Posterior vena cava (tissue), 2 donors: ENCODE measurements around the gene HAND1. TPM values are rescaled to one million over a fixed set of nuclear protein-coding genes. Genes with fewer than 3 reads are reported as not detected.

Source experiments
- DNase-seq: peaks from one replicate; pipeline ENCODE4 v3.0.0-alpha.2; 2020; ENCODE audit warnings: low spot score
- intact Hi-C, 2 donors: fragments of 100-400 bp; cut with DNase I; formaldehyde crosslinking; loops; one replicate each; pipeline versions ENCODE4 v1.14.1 to v1.14.2; 2022 to 2023
- total RNA-seq, 2 donors: library from RNA; stranded (reverse); fragmentation: NEBNext Ultra II Directional; extraction: Animal tissue kit (Norgen Biotek cat#: 25700); gene quantifications; one replicate each; pipeline ENCODE4 v1.2.1, GENCODE V29; 2021
- donor health status: DM: yes; HTN: yes; CAD: no.
- donor health status: DM: yes; HTN: yes; CAD: no.

Gene HAND1
- total RNA-seq, 2 donors from 2014 or later: not detected

DNA sequence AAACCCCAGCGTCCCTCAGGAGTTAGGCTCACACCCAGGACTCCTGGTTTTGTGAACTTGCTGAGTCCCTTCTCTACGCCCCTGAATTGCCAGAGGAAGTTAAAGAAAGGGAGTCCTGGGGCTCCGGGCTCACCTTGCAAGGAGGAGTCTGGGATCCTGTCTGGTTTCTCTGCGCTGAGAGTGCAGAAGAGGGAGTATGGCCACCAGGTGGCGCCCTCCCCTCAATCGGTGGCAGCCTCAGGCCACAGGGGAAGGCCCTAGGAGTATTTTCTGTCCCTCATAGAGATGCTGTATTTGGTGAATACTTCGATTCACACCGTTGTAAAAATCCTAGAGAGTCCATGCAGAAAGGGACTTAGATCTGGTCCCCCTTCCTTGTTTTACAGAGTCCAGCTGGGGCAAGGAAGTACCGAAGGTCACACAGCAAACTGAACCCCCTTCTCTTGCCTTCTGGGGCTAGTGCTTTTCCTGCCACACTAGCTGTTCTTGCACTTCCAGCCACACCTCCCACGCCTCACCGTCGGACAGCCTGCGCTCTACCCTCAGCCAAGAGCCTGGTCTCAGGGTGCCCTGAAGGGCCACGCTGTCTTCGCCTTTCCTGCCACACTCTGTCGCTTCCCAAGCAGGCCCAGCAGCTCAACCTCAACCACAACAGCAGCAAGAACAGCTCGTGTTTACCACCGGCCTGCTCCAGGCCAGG lies 10.2 kb downstream of the HAND1 start:
- intact Hi-C loops: loop anchor here (2.0 to 5.0 kb wide), 2 partner anchors 139 to 143 kb away; no protein-coding TSS in a partner anchor

GRCh38 chr5:154466671-154467070 lies 11.4 kb downstream of the HAND1 start:
- DNase-seq: no peak
- intact Hi-C loops: loop anchor here (2.0 to 5.0 kb wide), 2 partner anchors 141 to 144 kb away; no protein-coding TSS in a partner anchor

More for the DNA sequence above, 10.2 kb downstream of the HAND1 start:
- DNase-seq: peak; percentile 95

GRCh38 chr5:154466147-154466546 lies 11.9 kb downstream of the HAND1 start:
- DNase-seq: no peak
- intact Hi-C loops: loop anchor here (2.0 to 5.0 kb wide), 2 partner anchors 141 to 145 kb away; no protein-coding TSS in a partner anchor

DNA sequence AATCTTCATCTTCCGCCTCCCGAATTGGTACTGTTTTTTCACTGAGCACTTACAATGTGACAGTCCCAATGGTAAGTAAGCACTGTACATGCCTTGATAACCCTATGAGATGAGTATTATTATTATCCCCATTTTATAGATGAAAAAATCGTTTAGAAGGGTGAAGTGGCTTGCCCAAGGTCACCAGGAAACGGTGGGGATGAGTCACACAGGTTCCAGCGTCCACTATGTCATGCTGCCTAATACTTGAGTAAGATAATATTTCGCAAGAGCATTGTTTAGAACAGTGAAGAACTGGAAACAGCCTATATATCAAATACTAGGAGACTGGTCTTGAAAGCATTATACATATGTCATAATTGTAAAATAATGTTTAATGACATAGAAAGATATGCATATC lies 12.9 kb downstream of the HAND1 start:
- intact Hi-C loops: loop anchor here in 1 of 2 donors (5.0 kb wide), 1 partner anchor 142 kb away; no protein-coding TSS in a partner anchor
- no peak for DNase-seq

DNA sequence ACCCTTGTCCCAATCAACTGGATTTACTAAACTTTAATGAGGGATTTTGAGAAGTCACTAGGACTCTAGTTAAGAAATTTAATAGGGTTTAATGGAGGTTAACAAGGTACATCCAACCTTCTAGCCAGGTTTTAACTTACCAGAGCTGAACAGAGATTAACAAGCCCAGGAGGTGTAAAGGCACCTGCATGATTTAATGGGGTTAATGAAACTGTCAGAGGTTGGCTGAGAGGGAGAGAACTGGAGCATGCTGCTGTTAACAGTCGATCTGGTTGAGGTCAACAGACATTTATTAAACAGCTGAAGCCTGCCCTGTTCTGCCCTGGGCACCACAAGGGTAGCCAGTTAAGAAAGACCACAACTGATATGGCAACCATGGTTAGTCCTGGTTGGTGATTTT lies 13.6 kb downstream of the HAND1 start:
- intact Hi-C loops: no loop called here
- peak; percentile 15 for DNase-seq

DNA sequence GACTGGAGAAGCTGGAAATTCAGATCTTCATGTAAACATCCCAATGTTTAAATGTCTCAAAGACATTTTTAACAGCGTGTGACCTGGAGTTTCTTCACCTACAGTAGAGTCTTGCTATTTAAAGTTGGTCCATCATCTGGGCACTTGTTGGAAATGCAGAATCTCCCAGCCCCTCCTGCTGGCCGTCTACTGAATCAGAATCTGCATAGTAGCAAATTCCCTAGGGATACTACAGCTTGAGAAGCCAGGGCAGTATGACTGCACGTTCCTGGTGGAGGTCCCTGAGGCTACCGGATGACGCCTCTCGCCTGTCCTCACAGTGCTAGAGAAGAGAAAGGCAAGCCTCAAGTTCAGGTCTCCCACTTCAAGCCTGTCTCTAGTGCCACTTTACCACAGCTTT lies 16.5 kb downstream of the HAND1 start:
- intact Hi-C loops: no loop called here
- peak; percentile 25 for DNase-seq

GRCh38 chr5:154460172-154460571 lies 17.9 kb downstream of the HAND1 start:
- intact Hi-C loops: no loop called here
- DNase-seq: peak; percentile 44

GRCh38 chr5:154459015-154459414 lies 19.0 kb downstream of the HAND1 start:
- intact Hi-C loops: no loop called here
- no peak for DNase-seq

DNA sequence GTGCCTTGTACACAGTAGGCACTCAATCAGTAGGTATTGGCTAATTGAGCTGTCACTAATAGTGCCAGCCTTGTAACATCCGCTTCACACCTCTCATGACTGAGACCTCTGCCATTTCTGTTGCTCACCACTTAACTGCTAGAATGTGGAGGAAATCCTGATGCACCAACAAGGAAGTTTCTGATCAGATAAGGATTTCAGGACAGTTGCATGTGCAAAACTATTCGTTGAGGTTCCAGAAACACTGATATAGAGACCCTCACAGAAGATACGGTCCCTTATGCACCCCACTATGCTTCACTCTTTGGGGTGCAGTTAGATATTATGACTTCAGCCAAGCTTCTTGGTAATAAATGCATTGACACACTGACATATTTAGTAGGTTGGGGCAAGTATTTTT lies 21.5 kb downstream of the HAND1 start:
- intact Hi-C loops: no loop called here
- no peak for DNase-seq

DNA sequence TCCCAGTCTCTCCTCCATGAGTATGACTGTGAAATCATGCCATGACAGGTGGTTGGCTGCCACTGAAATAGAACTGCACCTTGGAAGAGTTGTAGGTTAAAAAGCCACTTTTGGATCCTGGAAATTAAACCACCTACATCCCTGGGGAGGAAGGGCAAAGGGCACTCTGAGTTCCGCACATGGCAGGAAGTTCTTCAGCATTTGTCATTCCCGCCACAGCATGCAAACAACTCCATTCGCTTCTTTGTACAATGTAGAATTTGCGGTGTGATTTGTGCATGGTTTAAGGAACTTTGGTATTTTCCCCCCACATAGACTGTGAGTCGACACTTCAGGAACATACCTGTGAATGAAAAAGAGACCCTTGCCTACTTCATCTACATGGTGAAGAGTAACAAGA lies 22.4 kb downstream of the HAND1 start:
- intact Hi-C loops: no loop called here
- DNase-seq: no peak

- no peak for DNase-seq
- intact Hi-C loops: no loop called here
Measured at GRCh38 chr5:154451957-154452356, 26.1 kb downstream of the HAND1 start.

GRCh38 chr5:154449786-154450185 lies 28.2 kb downstream of the HAND1 start:
- intact Hi-C loops: no loop called here
- no peak for DNase-seq

- DNase-seq: no peak
- intact Hi-C loops: no loop called here
Measured at GRCh38 chr5:154447089-154447725, 30.8 kb downstream of the HAND1 start.

DNA sequence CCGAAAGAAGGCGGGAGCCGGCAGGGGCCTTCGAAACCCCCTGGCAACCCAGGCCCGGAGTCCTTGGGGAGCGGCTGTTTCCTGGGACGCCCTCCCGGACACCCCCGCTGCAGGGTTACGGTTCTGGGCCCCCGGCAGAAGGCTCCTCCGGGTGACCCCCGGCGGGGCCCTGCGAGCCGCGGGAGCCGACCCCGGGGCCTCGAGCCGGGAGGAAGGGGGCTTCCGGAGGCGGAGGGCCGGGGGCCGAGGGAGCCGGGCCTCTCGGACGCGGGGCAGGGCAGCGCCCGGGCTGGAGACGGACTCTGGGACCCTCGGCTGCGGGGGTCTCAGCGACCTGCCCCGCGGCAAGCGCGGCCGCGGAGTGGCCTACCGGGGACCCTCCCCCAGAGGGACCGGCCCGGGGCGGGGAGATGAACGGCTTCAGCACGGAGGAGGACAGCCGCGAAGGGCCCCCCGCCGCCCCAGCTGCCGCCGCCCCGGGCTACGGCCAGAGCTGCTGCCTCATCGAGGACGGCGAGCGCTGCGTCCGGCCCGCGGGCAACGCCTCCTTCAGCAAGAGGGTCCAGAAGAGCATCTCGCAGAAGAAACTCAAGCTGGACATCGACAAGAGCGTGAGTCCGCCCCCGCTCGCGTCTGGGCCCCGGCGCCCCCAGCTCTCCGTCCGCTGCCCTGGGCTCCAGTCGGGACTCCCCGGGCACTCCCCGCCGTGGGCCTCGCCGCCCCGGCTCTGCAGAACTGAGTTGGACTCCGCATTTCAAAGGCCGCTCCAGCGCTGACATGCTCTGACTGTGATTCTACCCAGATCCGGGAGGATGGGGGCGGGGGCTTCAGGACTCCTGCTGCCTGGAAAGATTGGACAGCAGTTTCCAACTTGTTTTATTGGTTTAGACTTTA lies 31.6 kb downstream of the HAND1 start:
- DNase-seq: peak; percentile 89
- intact Hi-C loops: no loop called here

DNA sequence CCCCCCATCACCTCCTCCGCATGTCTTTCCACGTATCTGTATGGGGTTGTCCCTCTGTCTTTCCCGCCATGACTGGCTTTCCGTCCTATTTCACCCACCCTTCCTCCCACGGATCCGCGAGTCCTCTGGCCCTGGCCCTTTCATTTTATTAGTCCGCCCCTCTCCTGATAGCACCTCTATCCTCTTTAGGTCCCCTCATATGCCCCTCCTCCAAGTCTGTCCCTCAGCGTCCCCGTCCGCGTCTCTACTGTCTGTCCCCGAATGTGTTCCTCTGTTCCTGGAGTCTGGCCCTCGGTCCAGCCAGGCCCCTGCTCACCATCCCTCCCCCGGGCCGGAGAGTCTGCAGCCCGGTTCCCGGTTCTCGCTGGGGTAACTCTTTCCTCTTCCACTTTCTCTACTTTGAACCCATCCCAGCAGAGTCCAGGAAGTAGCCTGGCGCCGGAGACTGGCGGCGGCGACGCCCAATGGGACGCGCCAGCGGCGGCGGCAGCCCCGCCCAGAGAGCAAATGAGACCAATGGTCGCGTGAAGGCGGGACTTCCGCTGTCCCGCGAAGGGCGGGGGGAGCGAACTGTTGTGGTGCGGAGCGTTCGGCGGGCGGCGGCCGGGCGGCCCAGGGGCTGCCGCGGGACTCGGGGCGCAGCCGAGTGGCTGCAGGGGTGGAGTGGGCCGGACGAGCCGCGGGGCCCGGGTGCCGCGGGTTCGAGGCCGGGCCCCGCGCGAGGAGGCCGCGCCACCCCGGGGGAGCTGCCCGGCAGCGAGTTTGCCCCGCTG lies 32.4 kb downstream of the HAND1 start, which contains the start of gene SAP30L:
Gene SAP30L (plus strand): TSS at position 576 of the 773 bp plus-strand sequence. CDS start 608 bp downstream, outside the sequence.
- DNase-seq: peak; percentile 98
- intact Hi-C loops: no loop called here

GRCh38 chr5:154444556-154445421 lies 33.2 kb downstream of the HAND1 start:
- intact Hi-C loops: no loop called here
- DNase-seq: no peak

GRCh38 chr5:154442801-154443200 lies 35.2 kb downstream of the HAND1 start:
- intact Hi-C loops: no loop called here
- DNase-seq: no peak

GRCh38 chr5:154440540-154440939 lies 37.5 kb downstream of the HAND1 start:
- intact Hi-C loops: no loop called here
- DNase-seq: no peak
